Measurements from ENCODE around the gene PRKN.

DNA sequence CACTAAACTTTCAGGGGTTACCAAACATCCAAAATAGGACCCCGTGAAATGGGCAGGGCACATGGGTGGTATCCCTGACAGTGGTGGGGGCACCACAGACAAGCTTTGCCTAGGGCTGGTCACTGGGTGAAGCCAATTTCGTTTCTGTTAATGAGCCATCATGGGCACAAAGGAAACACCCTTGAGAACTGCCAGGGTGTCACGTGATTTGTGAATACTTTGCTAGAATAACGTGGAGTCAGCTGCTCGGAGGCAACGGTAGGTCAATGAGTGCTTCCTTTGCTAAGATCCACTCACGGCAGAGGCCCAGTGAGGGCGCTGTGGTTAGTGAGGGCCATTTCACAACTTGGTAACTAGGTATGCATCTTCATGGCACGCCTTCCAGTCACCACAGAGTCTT is 1366.0 kb downstream of the PRKN start:
- TF ChIP-seq CTCF (conservative IDR thresholded peaks at IDR 0.05) (no peak), ZFX (IDR thresholded peaks at IDR 0.05) (no peak)

Measured in C4-2B (cell line).